Measurements from ENCODE around the gene SLC12A7. TPM values are rescaled to one million over a fixed set of nuclear protein-coding genes. Genes with fewer than 3 reads are reported as not detected.

The SLC12A7 gene
- total RNA-seq, 1 experiment from 2014 or later, result 30.8 TPM

DNA sequence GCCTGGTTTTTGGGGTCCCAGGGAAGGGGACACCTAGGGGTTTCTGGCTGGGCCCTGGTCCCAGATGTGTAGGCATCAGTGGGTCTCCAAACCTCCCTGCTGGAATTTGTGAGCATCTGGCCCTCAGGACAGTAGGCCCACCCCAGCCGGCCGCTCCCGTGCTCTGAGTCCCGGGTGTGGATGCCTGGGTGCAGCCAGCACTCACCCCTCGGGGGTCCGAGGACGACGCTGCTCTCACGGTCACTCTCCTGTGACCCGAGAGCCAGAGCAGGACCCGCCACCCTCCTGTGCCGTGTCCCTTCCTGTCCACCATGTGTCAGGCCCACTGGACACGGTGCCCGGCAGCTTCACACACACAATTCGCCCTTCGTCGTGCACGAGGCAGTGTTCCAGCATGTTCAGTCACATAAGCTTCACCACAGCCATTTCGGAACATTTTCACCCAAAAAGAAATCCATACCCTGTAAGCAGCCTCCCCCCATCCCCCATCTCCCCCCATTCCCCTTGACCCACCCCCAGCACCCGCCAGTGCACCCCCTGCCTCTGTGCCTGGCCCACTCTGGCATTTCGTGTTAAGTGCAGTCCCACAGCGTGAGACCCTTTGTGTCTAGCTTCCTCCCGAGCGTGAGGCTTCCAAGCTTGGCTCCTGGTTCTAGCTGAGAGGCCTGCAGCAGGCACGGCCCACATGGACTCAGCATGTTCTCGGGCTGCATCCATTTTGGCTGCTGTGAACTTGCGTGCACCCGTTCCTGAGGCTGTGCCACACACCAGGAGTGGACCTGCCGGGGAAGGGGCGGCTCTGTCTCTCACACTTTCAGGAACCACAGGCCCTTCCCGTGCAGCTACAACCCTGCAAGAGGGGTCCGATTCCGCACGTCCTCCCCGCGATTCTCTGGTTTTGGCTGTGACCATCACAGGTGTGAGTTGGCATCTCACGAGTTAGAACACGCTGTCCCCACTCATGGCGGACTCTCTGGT lies 62.7 kb downstream of the SLC12A7 start:
- Histone ChIP-seq H3K14ac (ENCODE audit: insufficient read depth, low read length) (0 out of 2 replicates have a peak overlapping the region, but pooled peaks have one; percentile 5), H2AK5ac (ENCODE audit: insufficient read length, low read length) (no peak overlapping the region), H2AFZ (ENCODE audit: low read length) (no peak overlapping the region), H3K9me3 (ENCODE audit: control insufficient read depth, low read depth, low read length) (no peaks in the 10 kb centered on the region), H4K8ac (replicated peaks; ENCODE audit: insufficient read length, low read depth, low read length) (no peak overlapping the region), H3K27me3 (ENCODE audit: insufficient read depth, low read length) (no peaks in the 10 kb centered on the region), H4K91ac (ENCODE audit: insufficient read length, low read depth, low read length) (no peak overlapping the region), H3K4me1 (ENCODE audit: insufficient read depth, low read length) (no peaks in the 10 kb centered on the region), H2BK20ac (ENCODE audit: low read depth, low read length, poor library complexity, severe bottlenecking) (no peak overlapping the region), H3K4me2 (ENCODE audit: insufficient read depth, insufficient read length, low read length) (no peak overlapping the region), H3T11ph (ENCODE audit: low read length) (no peak overlapping the region), H3K56ac (ENCODE audit: insufficient read length, low read depth, low read length) (no peak overlapping the region), H3K23me2 (ENCODE audit: insufficient read length, low read depth, low read length, poor library complexity, severe bottlenecking) (no peaks in the 10 kb centered on the region), H3K9ac (ENCODE audit: extremely low read depth, insufficient read length, low read length) (no peak overlapping the region), H3K4ac (ENCODE audit: low read depth, low read length) (no peak overlapping the region), H3K79me2 (ENCODE audit: insufficient read depth, low read length) (no peaks in the 10 kb centered on the region), H4K20me1 (ENCODE audit: control insufficient read depth, insufficient read depth, insufficient read length) (peaks cover 3% of the 10 kb centered on the region), H3K79me1 (ENCODE audit: insufficient read depth, low read depth, low read length, poor library complexity, severe bottlenecking) (no peaks in the 10 kb centered on the region), H2BK12ac (ENCODE audit: insufficient read length, low read depth, low read length) (no peak overlapping the region), H3K23ac (ENCODE audit: insufficient read length, low read depth, low read length) (no peak overlapping the region), H2BK5ac (ENCODE audit: insufficient read length, low read length) (no peak overlapping the region), H3K27ac (ENCODE audit: insufficient read length, low read depth, low read length) (no peak overlapping the region), H3K18ac (ENCODE audit: insufficient read length, low read depth, low read length) (no peak overlapping the region), H2BK15ac (ENCODE audit: low read depth, low read length) (no peak overlapping the region), H2BK120ac (ENCODE audit: low read depth, low read length, poor library complexity, severe bottlenecking) (no peak overlapping the region), H4K5ac (ENCODE audit: insufficient read length, low read depth, low read length) (no peak overlapping the region)
- Mint-ChIP-seq H3K27ac (peak overlapping the region in 2 of 3 experiments; percentile 49 to 85; a peak in 2 of 7 replicates), H3K4me3 (no peak overlapping the region), H3K4me1 (no peaks in the 10 kb centered on the region), H3K9me3 (peaks cover 32 to 35% of the 10 kb centered on the region in 2 experiments), H3K27me3 (ENCODE audit: low read depth) (peaks cover 5% of the 10 kb centered on the region), H3K36me3 (ENCODE audit: insufficient read depth in 1 of 3, low read depth in 3 of 3) (peaks cover 0 to 33% (median 5%) of the 10 kb centered on the region in 3 experiments; a peak in 5 of 7 replicates)
- TF ChIP-seq, protein P1, sequence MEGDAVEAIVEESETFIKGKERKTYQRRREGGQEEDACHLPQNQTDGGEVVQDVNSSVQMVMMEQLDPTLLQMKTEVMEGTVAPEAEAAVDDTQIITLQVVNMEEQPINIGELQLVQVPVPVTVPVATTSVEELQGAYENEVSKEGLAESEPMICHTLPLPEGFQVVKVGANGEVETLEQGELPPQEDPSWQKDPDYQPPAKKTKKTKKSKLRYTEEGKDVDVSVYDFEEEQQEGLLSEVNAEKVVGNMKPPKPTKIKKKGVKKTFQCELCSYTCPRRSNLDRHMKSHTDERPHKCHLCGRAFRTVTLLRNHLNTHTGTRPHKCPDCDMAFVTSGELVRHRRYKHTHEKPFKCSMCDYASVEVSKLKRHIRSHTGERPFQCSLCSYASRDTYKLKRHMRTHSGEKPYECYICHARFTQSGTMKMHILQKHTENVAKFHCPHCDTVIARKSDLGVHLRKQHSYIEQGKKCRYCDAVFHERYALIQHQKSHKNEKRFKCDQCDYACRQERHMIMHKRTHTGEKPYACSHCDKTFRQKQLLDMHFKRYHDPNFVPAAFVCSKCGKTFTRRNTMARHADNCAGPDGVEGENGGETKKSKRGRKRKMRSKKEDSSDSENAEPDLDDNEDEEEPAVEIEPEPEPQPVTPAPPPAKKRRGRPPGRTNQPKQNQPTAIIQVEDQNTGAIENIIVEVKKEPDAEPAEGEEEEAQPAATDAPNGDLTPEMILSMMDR (conservative IDR thresholded peaks at IDR 0.05), result no peak
- WGBS (ENCODE audit: extremely low coverage, insufficient read length, low lambda C conversion rate), result no CpG with 5 or more reads among the region's 39 CpGs
- no peak for DNase-seq

Data from H9 (cell line).